SK-N-SH (cell line): ENCODE measurements around the gene TGM5. TPM values are rescaled to one million over a fixed set of nuclear protein-coding genes. Genes with fewer than 3 reads are reported as not detected.

ENCODE experiments used
- CTCF ChIA-PET: fragments of 300-600, 350-600 bp; formaldehyde crosslinking; extraction: SDS; loops from one replicate; lab custom pipeline; 2021; lab: Yijun Ruan, JAX
- POLR2A ChIA-PET: fragments of 350-600 bp; sonication (Branson Sonifier 250); formaldehyde crosslinking; extraction: SDS; loops from one replicate; lab custom pipeline; 2020; ENCODE audit warnings: antibody characterized with exemption, inconsistent platforms; lab: Yijun Ruan, JAX
- DNase-seq: peaks from one replicate; pipeline ENCODE4 v3.0.0; 2012
- H2AFZ ChIP-seq: fragments of 200-600 bp; sonication (generic); 2 replicates; pipeline ENCODE4 v1.8.1; 2016; ENCODE audit warnings: antibody characterized with exemption, mild to moderate bottlenecking, low read depth
- H3F3A ChIP-seq: fragments of 200-600 bp; sonication (generic); replicated peaks from 2 replicates; pipeline ENCODE3; 2016; ENCODE audit warnings: antibody characterized with exemption, mild to moderate bottlenecking; ENCODE audit not compliant: insufficient read depth
- H3K27ac ChIP-seq, 2 experiments: fragments of 200-500 bp in 1 of 2; fragments of 200-600 bp in 1 of 2; sonication (Bioruptor generic) in 1 of 2; sonication (generic), shearing (Covaris generic) in 1 of 2; 2 replicates each; pipeline versions ENCODE4 v1.5.1 to v1.6.1; 2014 to 2016; ENCODE audit warnings: low read depth in 2 of 2, inconsistent platforms in 1 of 2, low read length in 1 of 2, mild to moderate bottlenecking in 1 of 2, mixed read lengths in 1 of 2
- H3K27me3 ChIP-seq: fragments of 200-600 bp; sonication (generic), shearing (Covaris generic); 2 replicates; pipeline ENCODE4 v1.6.1; 2016; ENCODE audit warnings: mixed run types; ENCODE audit not compliant: insufficient read depth
- H3K36me3 ChIP-seq, 2 experiments: fragments of 200-500 bp in 1 of 2; fragments of 200-600 bp in 1 of 2; sonication (Bioruptor generic) in 1 of 2; sonication (generic) in 1 of 2; replicated peaks in 1 of 2; 2 replicates each; pipeline versions ENCODE3 to v1.5.1; 2014 to 2016; ENCODE audit warnings: low read length in 1 of 2, mild to moderate bottlenecking in 1 of 2; ENCODE audit not compliant: insufficient read depth in 2 of 2, control insufficient read depth in 1 of 2
- H3K4me1 ChIP-seq, 2 experiments: fragments of 200-500 bp in 1 of 2; fragments of 200-600 bp in 1 of 2; sonication (Bioruptor generic) in 1 of 2; sonication (generic), shearing (Covaris generic) in 1 of 2; 2 replicates each; pipeline versions ENCODE4 v1.5.1 to v1.6.1; 2014 to 2016; ENCODE audit warnings: low read depth in 1 of 2, low read length in 1 of 2, mixed run types in 1 of 2; ENCODE audit not compliant: insufficient read depth in 2 of 2, control insufficient read depth in 1 of 2
- H3K4me2 ChIP-seq: fragments of 200-600 bp; sonication (generic), shearing (Covaris generic); 2 replicates; pipeline ENCODE4 v1.6.1; 2017; ENCODE audit warnings: mixed run types
- H3K4me3 ChIP-seq, 2 experiments: fragments of 200-500 bp in 1 of 2; fragments of 200-600 bp in 1 of 2; sonication (Bioruptor generic) in 1 of 2; sonication (generic), shearing (Covaris generic) in 1 of 2; 2 replicates each; pipeline versions ENCODE4 v1.5.1 to v1.8.1; 2014 to 2016; ENCODE audit warnings: low read depth in 2 of 2, inconsistent platforms in 1 of 2, low read length in 1 of 2, mild to moderate bottlenecking in 1 of 2, mixed read lengths in 1 of 2, moderate library complexity in 1 of 2
- H3K79me2 ChIP-seq: fragments of 200-600 bp; sonication (generic); 2 replicates; pipeline ENCODE4 v1.8.1; 2017; ENCODE audit warnings: mild to moderate bottlenecking; ENCODE audit not compliant: insufficient read depth
- H3K9ac ChIP-seq: fragments of 200-600 bp; sonication (generic); 2 replicates; pipeline ENCODE4 v1.6.1; 2017; ENCODE audit warnings: mixed run types
- H3K9me2 ChIP-seq: fragments of 200-600 bp; sonication (generic); 2 replicates; pipeline ENCODE4 v1.6.1; 2017; ENCODE audit warnings: mixed run types
- H3K9me3 ChIP-seq: fragments of 200-600 bp; sonication (generic); 2 replicates; pipeline ENCODE4 v1.6.1; 2017; ENCODE audit warnings: mixed run types, mild to moderate bottlenecking, moderate library complexity
- H4K20me1 ChIP-seq: fragments of 200-600 bp; sonication (generic); 2 replicates; pipeline ENCODE4 v1.6.1; 2017; ENCODE audit warnings: mild to moderate bottlenecking, mixed run types; ENCODE audit not compliant: insufficient read depth
- CHD2 ChIP-seq: fragments of 150-350 bp; IDR thresholded peaks from 2 replicates; pipeline ENCODE4 v1.6.1; 2018; ENCODE audit warnings: low read length; ENCODE audit not compliant: partially characterized antibody
- EZH2phosphoT487 ChIP-seq: fragments of 200-600 bp; sonication (generic); IDR thresholded peaks from 2 replicates; pipeline ENCODE4 v1.6.1; 2017; ENCODE audit warnings: low read depth, mixed run types, mild to moderate bottlenecking, antibody characterized with exemption, moderate library complexity, borderline replicate concordance
- GATA2 ChIP-seq: sonication (generic); formaldehyde crosslinking; IDR thresholded peaks from 2 replicates; pipeline ENCODE4 v1.5.0; 2020; ENCODE audit warnings: mild to moderate bottlenecking, missing genetic modification reagents
- IRF3 ChIP-seq: fragments of 150-350 bp; IDR thresholded peaks from 2 replicates; pipeline ENCODE4 v1.6.1; 2016; ENCODE audit warnings: mild to moderate bottlenecking, low read depth, low read length
- MAX ChIP-seq: IDR thresholded peaks from 2 replicates; pipeline ENCODE4 v1.4.0; 2012; ENCODE audit warnings: low read depth
- RAD21 ChIP-seq: IDR thresholded peaks from 2 replicates; pipeline ENCODE4 v1.6.1; 2012; ENCODE audit warnings: mild to moderate bottlenecking, low read length
- SIN3A ChIP-seq: IDR thresholded peaks from 2 replicates; pipeline ENCODE4 v1.6.1; 2012; ENCODE audit warnings: low read depth, mild to moderate bottlenecking, low read length, moderate library complexity, borderline replicate concordance
- SMC3 ChIP-seq: IDR thresholded peaks from 2 replicates; pipeline ENCODE4 v1.6.1; 2012; ENCODE audit warnings: low read depth, low read length, improper control_type of control experiment
- TCF12 ChIP-seq: IDR thresholded peaks from 2 replicates; pipeline ENCODE4 v1.4.0; 2012
- ZBTB33 ChIP-seq: IDR thresholded peaks from 2 replicates; pipeline ENCODE4 v1.4.0; 2012; ENCODE audit warnings: low read depth, borderline replicate concordance
- WGBS: methylation state at CpG from one replicate; pipeline ENCODE4 v1.1.6; 2017; ENCODE audit warnings: low lambda C conversion rate; 5-methylcytosine and 5-hydroxymethylcytosine counted together
- polyA plus RNA-seq, 3 experiments: library from polyadenylated mRNA; depleted of rRNA; stranded (reverse); fragments of >200 nt; gene quantifications; 2 replicates each; pipeline ENCODE4 v1.2.3, GENCODE V29; 2012

TGM5 gene
- polyA plus RNA-seq, 1 of the 3 experiments (the other 2 are of a cell fraction): not detected

GRCh38 chr15:43235536-43235935 is 31.2 kb downstream of the TGM5 start:
- no peak overlapping the region for H3K9ac ChIP-seq
- H3K36me3 ChIP-seq: no peaks in the 10 kb centered on the region
- ChIA-PET POLR2A (interaction anchor here (1.0 kb wide), 1 partner anchor 275 kb away, joined by 3 read pairs; no protein-coding TSS in a partner anchor), CTCF (interaction anchor here (1.1 to 3.1 kb wide), 2 partner anchors 10 to 50 kb away, joined by 7 to 12 read pairs; no protein-coding TSS in a partner anchor)
- H3K4me1 ChIP-seq: peaks cover 0 to 10% of the 10 kb centered on the region in 2 experiments; a peak in 1 of 4 replicates
- no peaks in the 10 kb centered on the region for H3K9me2 ChIP-seq
- no peak for DNase-seq
- no peaks in the 10 kb centered on the region for H3F3A ChIP-seq
- no peak overlapping the region for H2AFZ ChIP-seq
- no peak overlapping the region for H3K4me3 ChIP-seq
- no peaks in the 10 kb centered on the region for H3K9me3 ChIP-seq
- H3K79me2 ChIP-seq: no peaks in the 10 kb centered on the region
- 59% methylated on average over 6 of the region's 6 CpGs for WGBS
- H4K20me1 ChIP-seq: no peaks in the 10 kb centered on the region
- H3K27me3 ChIP-seq: peaks cover 5% of the 10 kb centered on the region; the same call in 1 of the 2 replicates
- TF ChIP-seq RAD21 (no peak), TCF12 (no peak), IRF3 (no peak), ZBTB33 (no peak), SIN3A (no peak), CHD2 (no peak), SMC3 (no peak), GATA2 (CRISPR knock-in tag) (no peak)
- H3K27ac ChIP-seq: no peak overlapping the region
- H3K4me2 ChIP-seq: no peak overlapping the region

GRCh38 chr15:43232289-43232874 is 34.3 kb downstream of the TGM5 start:
- CTCF ChIA-PET: interaction anchor here (0.8 to 2.0 kb wide), 6 partner anchors 18 to 53 kb away, joined by 3 to 10 read pairs (median 4); no protein-coding TSS in a partner anchor
- Histone ChIP-seq H3K9me3 (no peaks in the 10 kb centered on the region), H3K9ac (no peak overlapping the region), H3F3A (no peaks in the 10 kb centered on the region), H3K4me2 (no peak overlapping the region), H3K27ac (no peak overlapping the region), H4K20me1 (no peaks in the 10 kb centered on the region), H3K36me3 (no peaks in the 10 kb centered on the region), H3K4me3 (no peak overlapping the region), H3K4me1 (no peaks in the 10 kb centered on the region), H3K27me3 (peaks cover 18% of the 10 kb centered on the region; the same call in 1 of the 2 replicates), H3K79me2 (no peaks in the 10 kb centered on the region), H2AFZ (no peak overlapping the region), H3K9me2 (no peaks in the 10 kb centered on the region)
- no peak for TF ChIP-seq EZH2phosphoT487
- no peak for TF ChIP-seq MAX
- 34% methylated on average over 3 of the region's 3 CpGs for WGBS
- no peak for DNase-seq
- POLR2A ChIA-PET: no interaction called here
